Spleen (tissue), 11 donors: Measurements from ENCODE around the gene PRCD. TPM values are rescaled to one million over a fixed set of nuclear protein-coding genes. Genes with fewer than 3 reads are reported as not detected.
"Not testable (repeated sequence)": the region's sequence is repeated elsewhere in the genome, so short reads cannot be mapped to it uniquely, and the experiment has no call there.

ENCODE experiments used
- DNase-seq: peaks from one replicate; pipeline ENCODE4 v3.0.0-alpha.2; 2020
- H3K27ac ChIP-seq, 8 donors: fragments of 200-600 bp; sonication (generic) in 7 of 8; 1 replicate in 4 of 8; 2 replicates in 4 of 8; pipeline versions ENCODE4 v1.5.0 to v1.8.0; 2016 to 2021; ENCODE audit warnings: inconsistent platforms in 4 of 8, mild to moderate bottlenecking in 4 of 8, moderate library complexity in 1 of 8
- H3K27me3 ChIP-seq, 7 donors: fragments of 200-600 bp; sonication (generic) in 6 of 7; replicated peaks in 1 of 7; 1 replicate in 4 of 7; 2 replicates in 3 of 7; pipeline versions ENCODE4 v1.5.0 to v1.8.0; 2016 to 2021; ENCODE audit warnings: inconsistent platforms in 3 of 7, mild to moderate bottlenecking in 1 of 7
- H3K36me3 ChIP-seq, 6 donors: fragments of 200-600 bp; sonication (generic) in 5 of 6; 1 replicate in 4 of 6; 2 replicates in 2 of 6; pipeline versions ENCODE4 v1.5.0 to v1.8.0; 2016 to 2021; ENCODE audit warnings: inconsistent platforms in 2 of 6
- H3K4me1 ChIP-seq, 6 donors: fragments of 200-600 bp; sonication (generic) in 5 of 6; 1 replicate in 3 of 6; 2 replicates in 3 of 6; pipeline versions ENCODE4 v1.5.0 to v1.8.0; 2016 to 2021; ENCODE audit warnings: inconsistent platforms in 3 of 6
- H3K4me3 ChIP-seq, 8 donors: fragments of 200-600 bp; sonication (generic) in 7 of 8; 1 replicate in 4 of 8; 2 replicates in 4 of 8; pipeline versions ENCODE4 v1.5.0 to v1.8.0; 2016 to 2021; ENCODE audit warnings: inconsistent platforms in 4 of 8, mild to moderate bottlenecking in 4 of 8, moderate library complexity in 2 of 8
- H3K9me3 ChIP-seq, 8 donors: fragments of 200-600 bp; sonication (generic) in 7 of 8; 1 replicate in 4 of 8; 2 replicates in 4 of 8; pipeline versions ENCODE4 v1.5.0 to v1.8.0; 2016 to 2021; ENCODE audit warnings: inconsistent platforms in 4 of 8
- CTCF ChIP-seq, 11 experiments: fragments of 200-600 bp in 7 of 11; fragments of 450-650 bp in 4 of 11; sonication (generic) in 4 of 11; IDR thresholded peaks in 8 of 11; conservative IDR thresholded peaks in 3 of 11; 1 replicate in 7 of 11; 2 replicates in 4 of 11; pipeline versions ENCODE4 v1.4.0 to v1.8.0; 2016 to 2021; ENCODE audit warnings: antibody characterized with exemption in 11 of 11, inconsistent platforms in 4 of 11, mild to moderate bottlenecking in 1 of 11
- POLR2A ChIP-seq, 3 donors: fragments of 450-650 bp; IDR thresholded peaks; one replicate each; pipeline ENCODE4 v1.5.1; 2017; ENCODE audit warnings: antibody characterized with exemption in 3 of 3, mild to moderate bottlenecking in 1 of 3
- POLR2AphosphoS5 ChIP-seq, 3 donors: sonication (generic); formaldehyde crosslinking; IDR thresholded peaks; one replicate each; pipeline ENCODE4 v1.5.1; 2017; ENCODE audit warnings: antibody characterized with exemption in 3 of 3
- WGBS, 5 donors: extraction: QIAGEN DNeasy Blood & Tissue Kit in 3 of 5; methylation state at CpG; one replicate each; pipeline versions ENCODE4 v1.1.5 to v1.1.7; 2013 to 2018; 5-methylcytosine and 5-hydroxymethylcytosine counted together
- intact Hi-C: fragments of 100-400 bp; cut with DNase I; formaldehyde crosslinking; loops from one replicate; pipeline ENCODE4 v1.15.0; 2023; ENCODE audit warnings: low total_unique reads
- polyA plus RNA-seq, 3 donors: library from polyadenylated mRNA; stranded (reverse); fragments of 200-250 nt; gene quantifications; one replicate each; pipeline ENCODE4 v1.2.1, GENCODE V29; 2013
- total RNA-seq, 7 donors: library from RNA; depleted of rRNA in 3 of 7; stranded (reverse); fragments of >200 nt in 3 of 7; fragmentation: NEBNext Ultra II Directional in 4 of 7; extraction: Animal tissue kit (Norgen Biotek cat#: 25700) in 4 of 7; gene quantifications; one replicate each; pipeline versions ENCODE4 v1.1.0 to v1.2.1, GENCODE V29; 2016 to 2021
- donor health status: healthy with polysubstance abuse.
- donor health status: DM: no; HTN: no; CAD: no; lungs with moderate emphysema.
- donor health status: DM: no; HTN: no; CAD: no.
- donor health status: Bipolar disorder and iron deficiency.
- donor health status: healthy.
- donor health status: DM: no; HTN: no; CAD: no.
- donor health status: DM: yes; HTN: yes; CAD: no.

The PRCD gene
- total and polyA plus RNA-seq, 10 donors, result 3.5 to 54.1 (median 11.8) TPM

GRCh38 chr17:76564991-76565727 is 25.3 kb downstream of the PRCD start:
- intact Hi-C loops, DNase-seq, H3K4me3 ChIP-seq, H3K27ac ChIP-seq, H3K9me3 ChIP-seq, H3K27me3 ChIP-seq: not testable (repeated sequence)
- Histone ChIP-seq H3K4me1 (peaks cover 18 to 78% (median 48%) of the 10 kb centered on the region in 6 donors), H3K36me3 (peaks cover 0 to 69% (median 32%) of the 10 kb centered on the region in 6 donors)
- 75 to 92% (median 81%) methylated on average over 5 to 8 of the region's 8 CpGs for WGBS, 5 donors

GRCh38 chr17:76565728-76566612 is 26.1 kb downstream of the PRCD start:
- DNase-seq, result no peak
- Histone ChIP-seq H3K4me3 (no peak overlapping the region), H3K9me3 (no peaks in the 10 kb centered on the region), H3K36me3 (peaks cover 0 to 63% (median 32%) of the 10 kb centered on the region in 6 donors), H3K27ac (no peak overlapping the region), H3K27me3 (no peaks in the 10 kb centered on the region), H3K4me1 (peaks cover 11 to 75% (median 41%) of the 10 kb centered on the region in 6 donors)
- WGBS, 5 donors, result 91 to 94% (median 93%) methylated on average over 14 of the region's 14 CpGs
- TF ChIP-seq POLR2A (IDR thresholded peaks at IDR 0.05) (no peak), POLR2AphosphoS5 (IDR thresholded peaks at IDR 0.05) (no peak), CTCF (IDR thresholded peaks at IDR 0.05 in 8 of 11, conservative IDR thresholded peaks at IDR 0.05 in 3 of 11) (no peak)
- intact Hi-C loops, result no loop called here

GRCh38 chr17:76566613-76566943 is 26.7 kb downstream of the PRCD start:
- intact Hi-C loops, result no loop called here
- TF ChIP-seq POLR2AphosphoS5 (IDR thresholded peaks at IDR 0.05) (no peak), POLR2A (IDR thresholded peaks at IDR 0.05) (no peak), CTCF (IDR thresholded peaks at IDR 0.05 in 8 of 11, conservative IDR thresholded peaks at IDR 0.05 in 3 of 11) (no peak)

GRCh38 chr17:76566988-76567431 is 27.2 kb downstream of the PRCD start:
- peaks cover 4 to 65% (median 30%) of the 10 kb centered on the region in 6 donors for H3K4me1 ChIP-seq
- DNase-seq, result no peak
- peaks cover 0 to 52% (median 28%) of the 10 kb centered on the region in 6 donors for H3K36me3 ChIP-seq
- H3K4me3 ChIP-seq, result no peak overlapping the region
- peak overlapping the region in 5 of 8 donors; percentile 26 to 75 (median 69) for H3K27ac ChIP-seq
- H3K9me3 ChIP-seq, result no peaks in the 10 kb centered on the region
- intact Hi-C loops, result no loop called here
- no peaks in the 10 kb centered on the region for H3K27me3 ChIP-seq
- 83 to 88% (median 85%) methylated on average over 5 of the region's 5 CpGs for WGBS, 5 donors
- peak in 1 of 3 donors; percentile 35 for TF ChIP-seq POLR2AphosphoS5 (IDR thresholded peaks at IDR 0.05)
- no peak for TF ChIP-seq CTCF (IDR thresholded peaks at IDR 0.05 in 8 of 11, conservative IDR thresholded peaks at IDR 0.05 in 3 of 11)

More at GRCh38 chr17:76566613-76566943, 26.7 kb downstream of the PRCD start:
- no peak overlapping the region for H3K4me3 ChIP-seq
- 57 to 93% (median 91%) methylated on average over 3 of the region's 3 CpGs for WGBS, 5 donors
- no peaks in the 10 kb centered on the region for H3K9me3 ChIP-seq
- peaks cover 0 to 56% (median 32%) of the 10 kb centered on the region in 6 donors for H3K36me3 ChIP-seq
- peak overlapping the region in 2 of 8 donors; percentile 70 to 75 for H3K27ac ChIP-seq
- no peak for DNase-seq
- peaks cover 5 to 69% (median 35%) of the 10 kb centered on the region in 6 donors for H3K4me1 ChIP-seq
- no peaks in the 10 kb centered on the region for H3K27me3 ChIP-seq
